Skin epidermis (tissue), 12 donors: Measurements from ENCODE around the gene TLE3.

Experiments
- H3K27ac ChIP-seq, 21 experiments: fragments of 200-600 bp; sonication (generic) in 11 of 21; one replicate each; pipeline ENCODE4 v1.5.0; 2020; ENCODE audit warnings: mild to moderate bottlenecking in 3 of 21, inconsistent platforms in 2 of 21, moderate library complexity in 2 of 21
- H3K4me3 ChIP-seq, 7 experiments: fragments of 200-600 bp; sonication (generic) in 2 of 7; one replicate each; pipeline ENCODE4 v1.5.0; 2020; ENCODE audit warnings: inconsistent platforms in 2 of 7, mild to moderate bottlenecking in 2 of 7, moderate library complexity in 1 of 7

The TLE3 gene

GRCh38 chr15:69998541-69999391 is 99.0 kb downstream of the TLE3 start:
- H3K27ac ChIP-seq: no peak overlapping the region
- no peak overlapping the region for H3K4me3 ChIP-seq

- H3K27ac ChIP-seq: no peak overlapping the region
- H3K4me3 ChIP-seq: no peak overlapping the region
These were observed 99.9 kb downstream of the TLE3 start for GRCh38 chr15:69997813-69998212.
